DMS79 treated with DMSO at 0.1 percent for 48 hours (cell line): Measurements from ENCODE around the gene IRF2BP1.
"Not testable (repeated sequence)": the region's sequence is repeated elsewhere in the genome, so short reads cannot be mapped to it uniquely, and the experiment has no call there.

ENCODE experiments used
- DNase-seq: peaks from one replicate; lab custom pipeline; 2025; lab: John Stamatoyannopoulos, UW

Gene IRF2BP1

GRCh38 chr19:45902651-45903625 is 17.0 kb upstream of the IRF2BP1 start:
- DNase-seq, result peak; percentile 95

GRCh38 chr19:45901912-45902650 is 16.1 kb upstream of the IRF2BP1 start, which contains the start of gene MYPOP:
Gene MYPOP (minus strand): TSS chr19:45902613. CDS start chr19:45901773, 840 bp downstream.
- peak; percentile 16 for DNase-seq

DNA sequence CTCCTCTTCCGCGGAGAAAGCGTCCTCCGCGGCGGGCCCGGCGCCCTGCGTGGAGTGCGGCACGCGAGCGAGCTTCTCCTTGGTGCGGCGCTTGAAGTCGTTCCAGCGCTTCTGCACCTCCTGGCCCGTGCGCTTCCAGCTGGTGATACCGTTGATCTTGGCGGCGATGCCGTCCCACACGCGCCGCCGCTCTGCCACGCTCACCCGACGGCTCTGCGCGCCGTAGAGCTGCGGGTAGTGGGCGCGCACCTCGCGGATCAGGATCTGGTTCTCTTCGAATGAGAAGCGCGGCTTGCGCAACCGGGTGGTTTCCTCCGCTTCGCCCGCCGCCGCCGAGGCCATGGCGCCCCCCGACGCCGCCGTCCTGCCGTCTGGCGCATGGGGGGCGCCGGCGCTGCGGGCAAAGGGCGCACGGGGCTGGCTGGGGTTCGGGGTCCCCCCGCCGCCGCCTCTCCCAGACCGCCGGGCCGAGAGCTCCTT is 15.5 kb upstream of the IRF2BP1 start:
- peak; percentile 10 for DNase-seq

GRCh38 chr19:45900738-45901431 is 14.9 kb upstream of the IRF2BP1 start:
- DNase-seq, result peak; percentile 10

GRCh38 chr19:45899919-45900589 is 14.1 kb upstream of the IRF2BP1 start:
- no peak for DNase-seq

GRCh38 chr19:45899253-45899652 is 13.3 kb upstream of the IRF2BP1 start:
- no peak for DNase-seq

- no peak for DNase-seq
Observed at GRCh38 chr19:45897261-45897812, 11.4 kb upstream of the IRF2BP1 start.

DNA sequence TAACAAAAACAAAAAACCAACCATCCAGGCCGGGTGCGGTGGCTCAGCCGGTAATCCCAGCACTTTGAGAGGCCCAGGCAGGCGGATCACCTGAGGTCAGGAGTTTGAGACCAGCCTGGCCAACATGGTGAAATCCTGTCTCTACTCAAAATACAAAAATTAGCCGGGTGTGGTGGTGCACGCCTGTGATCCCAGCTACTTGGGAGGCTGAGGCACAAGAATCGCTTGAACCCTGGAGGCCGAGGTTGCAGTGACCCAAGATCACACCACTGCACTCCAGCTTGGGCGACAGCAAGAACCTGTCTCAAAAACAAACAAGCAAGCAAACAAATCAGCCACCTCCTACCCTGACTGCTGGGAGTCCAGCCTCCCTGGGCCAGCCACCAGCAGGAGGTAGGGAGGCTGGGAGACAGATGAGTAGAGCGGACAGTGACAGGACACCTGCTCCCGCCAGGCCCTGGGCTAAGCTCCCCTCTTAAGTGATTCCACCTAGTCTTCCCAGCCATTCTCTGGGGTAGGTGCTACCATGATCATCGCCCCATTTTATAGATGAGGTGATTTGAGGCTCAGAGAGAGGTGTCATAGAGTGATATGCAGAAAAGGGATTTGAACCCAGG is 10.2 kb upstream of the IRF2BP1 start:
- not testable (repeated sequence) for DNase-seq

GRCh38 chr19:45895519-45895972 is 9.6 kb upstream of the IRF2BP1 start:
- DNase-seq, result no peak

DNA sequence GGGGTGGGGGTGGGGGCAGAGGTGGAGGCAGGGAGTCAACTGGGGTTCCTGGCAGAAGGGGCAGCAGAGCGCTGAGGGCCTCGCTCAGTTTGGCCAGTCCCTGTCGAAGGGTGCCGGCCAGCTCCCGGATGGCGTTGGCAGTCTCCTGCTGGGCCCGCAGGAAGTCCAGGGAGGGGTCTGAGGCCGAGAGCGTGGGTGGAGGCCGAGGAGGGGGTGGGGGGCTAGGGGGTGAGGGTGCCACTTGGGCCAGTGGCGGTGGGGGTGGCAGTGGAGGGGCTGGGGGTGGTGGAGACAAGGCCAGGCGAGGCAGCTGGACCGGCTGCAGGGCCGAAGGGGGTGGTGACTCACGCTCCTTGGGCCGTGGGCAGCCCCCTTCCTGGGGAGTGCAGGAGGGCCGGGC is 4.9 kb upstream of the IRF2BP1 start:
- DNase-seq, result no peak

DNA sequence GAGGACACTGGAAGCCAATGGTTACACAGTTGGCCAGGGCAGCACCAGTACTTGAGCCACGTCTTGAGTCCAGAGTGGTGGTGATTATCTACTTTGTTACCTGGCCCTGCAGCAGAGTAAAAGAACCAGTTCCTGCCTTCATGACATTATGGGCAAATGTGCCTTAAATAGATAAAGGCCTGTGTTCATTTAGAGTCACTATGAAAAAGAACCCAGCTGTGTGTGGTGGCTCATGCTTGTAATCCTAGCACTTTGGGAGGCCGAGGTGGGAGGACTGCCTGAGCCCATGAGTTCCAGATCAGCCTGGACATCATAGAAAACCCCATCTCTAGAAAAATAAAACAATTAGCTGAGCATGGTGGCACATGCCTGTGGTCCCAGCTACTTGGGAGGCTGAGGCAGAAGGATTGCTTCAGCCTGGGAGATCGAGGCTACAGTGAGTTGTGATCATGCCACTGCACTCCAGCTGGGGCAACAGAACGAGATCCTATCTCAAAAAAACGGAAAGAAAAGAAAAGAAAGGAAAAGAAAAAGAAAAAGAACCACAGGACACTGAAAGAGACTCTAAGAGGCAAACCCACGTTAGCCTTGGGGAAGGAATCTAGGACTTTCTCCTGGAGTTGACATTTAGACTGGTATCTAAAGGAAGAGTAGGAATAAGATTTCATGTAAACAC is 3.4 kb upstream of the IRF2BP1 start:
- DNase-seq, result no peak

DNA sequence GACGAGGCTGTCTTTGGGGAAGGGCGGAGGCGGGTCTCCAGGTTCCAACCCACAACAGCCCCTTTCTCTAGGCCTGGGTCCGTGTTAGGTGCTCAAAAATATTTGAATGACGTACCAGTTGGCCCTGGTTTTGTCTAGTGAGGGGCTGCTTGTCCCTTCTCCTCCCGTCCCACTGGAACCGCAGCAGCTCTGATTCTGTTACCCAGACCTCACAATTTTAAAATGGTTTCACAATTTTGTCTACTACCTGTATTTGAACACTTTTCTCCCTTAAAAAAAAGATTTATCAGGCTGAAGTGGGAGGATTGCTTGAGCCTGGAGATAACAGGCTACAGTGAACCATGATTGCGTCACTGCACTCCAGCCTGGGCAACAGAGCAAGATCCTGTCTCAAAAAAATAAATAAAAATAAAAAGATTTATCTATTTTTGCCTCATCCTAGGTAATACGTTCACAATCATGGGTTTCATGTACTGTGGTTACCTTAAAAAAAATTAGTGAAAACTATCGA is 1.3 kb upstream of the IRF2BP1 start:
- no peak for DNase-seq

GRCh38 chr19:45886427-45887199 is 672 bp upstream of the IRF2BP1 start:
- DNase-seq, result peak; percentile 87

GRCh38 chr19:45884682-45885555 is 1.0 kb downstream of the IRF2BP1 start:
- DNase-seq, result peak; percentile 9

- no peak for DNase-seq
Observed at GRCh38 chr19:45883881-45884681, 1.9 kb downstream of the IRF2BP1 start.

GRCh38 chr19:45883586-45883880 is 2.4 kb downstream of the IRF2BP1 start:
- DNase-seq, result no peak
